Measurements from ENCODE around the gene PRDM8.

DNA sequence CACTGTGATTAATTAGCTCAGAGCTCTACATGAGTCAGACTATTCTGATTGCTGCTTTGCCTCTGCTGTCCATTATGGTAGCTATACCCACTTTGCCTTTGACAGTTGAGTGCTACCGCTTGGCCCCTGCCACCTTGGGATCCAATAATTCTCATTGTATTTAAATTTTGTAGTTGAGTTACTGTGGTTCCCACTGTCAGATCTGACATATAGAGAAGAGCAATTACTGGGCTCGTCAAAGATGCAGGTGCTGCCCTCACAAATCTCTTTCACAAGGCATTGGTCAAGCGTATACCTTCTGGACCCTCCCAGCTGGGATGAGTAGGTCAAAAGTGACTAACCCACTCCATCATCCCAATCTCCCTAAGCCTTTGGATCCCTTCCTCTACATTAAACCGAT is 18.3 kb upstream of the PRDM8 start:
- TF ChIP-seq, protein P1, sequence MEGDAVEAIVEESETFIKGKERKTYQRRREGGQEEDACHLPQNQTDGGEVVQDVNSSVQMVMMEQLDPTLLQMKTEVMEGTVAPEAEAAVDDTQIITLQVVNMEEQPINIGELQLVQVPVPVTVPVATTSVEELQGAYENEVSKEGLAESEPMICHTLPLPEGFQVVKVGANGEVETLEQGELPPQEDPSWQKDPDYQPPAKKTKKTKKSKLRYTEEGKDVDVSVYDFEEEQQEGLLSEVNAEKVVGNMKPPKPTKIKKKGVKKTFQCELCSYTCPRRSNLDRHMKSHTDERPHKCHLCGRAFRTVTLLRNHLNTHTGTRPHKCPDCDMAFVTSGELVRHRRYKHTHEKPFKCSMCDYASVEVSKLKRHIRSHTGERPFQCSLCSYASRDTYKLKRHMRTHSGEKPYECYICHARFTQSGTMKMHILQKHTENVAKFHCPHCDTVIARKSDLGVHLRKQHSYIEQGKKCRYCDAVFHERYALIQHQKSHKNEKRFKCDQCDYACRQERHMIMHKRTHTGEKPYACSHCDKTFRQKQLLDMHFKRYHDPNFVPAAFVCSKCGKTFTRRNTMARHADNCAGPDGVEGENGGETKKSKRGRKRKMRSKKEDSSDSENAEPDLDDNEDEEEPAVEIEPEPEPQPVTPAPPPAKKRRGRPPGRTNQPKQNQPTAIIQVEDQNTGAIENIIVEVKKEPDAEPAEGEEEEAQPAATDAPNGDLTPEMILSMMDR (IDR thresholded peaks at IDR 0.05; ENCODE audit: low read depth, low read length): no peak
- no peak for TF ChIP-seq EZH2phosphoT487 (IDR thresholded peaks at IDR 0.05; ENCODE audit: low read depth)
